GM10248 (cell line): ENCODE results near the gene TRIM47.

Experiments used
- CTCF ChIA-PET: fragments of 300-600 bp; sonication (Branson Sonifier 250); formaldehyde crosslinking; extraction: SDS; loops from one replicate; lab custom pipeline; 2021; ENCODE audit warnings: antibody characterized with exemption; lab: Yijun Ruan, JAX
- POLR2A ChIA-PET: fragments of 350-650 bp; sonication (Branson Sonifier 250); formaldehyde crosslinking; extraction: SDS; loops from one replicate; lab custom pipeline; 2020; ENCODE audit warnings: antibody characterized with exemption; lab: Yijun Ruan, JAX
- DNase-seq: peaks from one replicate; pipeline ENCODE4 v3.0.0; 2012; ENCODE audit errors: extremely low spot score
- TF ChIP-seq, protein P1 (sequence below): IDR thresholded peaks from 2 replicates; pipeline ENCODE4 v1.5.1; 2012; ENCODE audit warnings: mild to moderate bottlenecking, low read depth; ENCODE audit errors: extremely low read depth, missing control alignments, control extremely low read depth

The TRIM47 gene

DNA sequence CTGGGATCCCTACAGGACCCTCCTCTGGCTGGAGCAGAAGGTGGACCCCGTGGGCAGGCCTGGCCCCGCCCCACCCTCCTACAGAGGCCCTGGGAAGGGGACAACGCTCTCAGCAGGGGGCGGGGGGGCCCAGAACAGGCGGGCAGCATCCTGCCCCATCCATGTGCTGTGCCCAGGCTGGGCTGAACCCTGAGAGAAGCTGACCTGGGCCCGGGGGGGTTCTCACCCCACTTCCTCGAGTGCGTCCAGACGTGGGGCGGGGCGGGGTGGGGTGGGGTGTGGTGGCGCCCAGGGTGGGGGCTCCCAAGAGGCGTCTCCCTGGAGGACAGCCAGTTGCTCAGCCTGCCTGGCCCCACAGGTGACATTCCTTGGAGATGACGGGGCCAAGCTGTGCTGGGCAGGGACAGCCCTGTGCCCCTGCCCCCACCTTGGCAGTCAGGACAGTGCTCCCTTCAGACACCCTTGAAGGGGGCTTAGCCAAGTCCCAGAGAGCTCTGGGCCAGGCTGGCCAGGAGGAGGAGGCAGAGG is 33.8 kb downstream of the TRIM47 start:
- POLR2A ChIA-PET = interaction anchor here (1.0 to 2.5 kb wide), 5 partner anchors 10 to 68 kb away, joined by 3 to 18 read pairs (median 8); partner anchors contain the start of gene WBP2
- TF ChIP-seq, protein P1, sequence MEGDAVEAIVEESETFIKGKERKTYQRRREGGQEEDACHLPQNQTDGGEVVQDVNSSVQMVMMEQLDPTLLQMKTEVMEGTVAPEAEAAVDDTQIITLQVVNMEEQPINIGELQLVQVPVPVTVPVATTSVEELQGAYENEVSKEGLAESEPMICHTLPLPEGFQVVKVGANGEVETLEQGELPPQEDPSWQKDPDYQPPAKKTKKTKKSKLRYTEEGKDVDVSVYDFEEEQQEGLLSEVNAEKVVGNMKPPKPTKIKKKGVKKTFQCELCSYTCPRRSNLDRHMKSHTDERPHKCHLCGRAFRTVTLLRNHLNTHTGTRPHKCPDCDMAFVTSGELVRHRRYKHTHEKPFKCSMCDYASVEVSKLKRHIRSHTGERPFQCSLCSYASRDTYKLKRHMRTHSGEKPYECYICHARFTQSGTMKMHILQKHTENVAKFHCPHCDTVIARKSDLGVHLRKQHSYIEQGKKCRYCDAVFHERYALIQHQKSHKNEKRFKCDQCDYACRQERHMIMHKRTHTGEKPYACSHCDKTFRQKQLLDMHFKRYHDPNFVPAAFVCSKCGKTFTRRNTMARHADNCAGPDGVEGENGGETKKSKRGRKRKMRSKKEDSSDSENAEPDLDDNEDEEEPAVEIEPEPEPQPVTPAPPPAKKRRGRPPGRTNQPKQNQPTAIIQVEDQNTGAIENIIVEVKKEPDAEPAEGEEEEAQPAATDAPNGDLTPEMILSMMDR = no peak
- CTCF ChIA-PET = interaction anchor here (0.6 to 10.8 kb wide), 16 partner anchors 8 to 170 kb away, joined by 3 to 135 read pairs (median 4); partner anchors contain the start of genes GALK1, MRPL38 and WBP2

GRCh38 chr17:75843577-75844529 is 34.5 kb downstream of the TRIM47 start, which contains the start of gene UNC13D:
UNC13D (minus strand) TSS chr17:75844404; CDS start chr17:75844337, 67 bp downstream.
- TF ChIP-seq, protein P1 = no peak
- POLR2A ChIA-PET = interaction anchor here (0.5 to 2.5 kb wide), 6 partner anchors 9 to 95 kb away, joined by 3 to 18 read pairs (median 6); partner anchors contain the start of gene WBP2
- CTCF ChIA-PET = interaction anchor here (0.6 to 10.8 kb wide), 16 partner anchors 9 to 211 kb away, joined by 3 to 135 read pairs (median 4); partner anchors contain the start of genes GALK1, SMIM5 and WBP2
- DNase-seq = peak; percentile 74

More for the DNA sequence above, 33.8 kb downstream of the TRIM47 start:
- no peak for DNase-seq

DNA sequence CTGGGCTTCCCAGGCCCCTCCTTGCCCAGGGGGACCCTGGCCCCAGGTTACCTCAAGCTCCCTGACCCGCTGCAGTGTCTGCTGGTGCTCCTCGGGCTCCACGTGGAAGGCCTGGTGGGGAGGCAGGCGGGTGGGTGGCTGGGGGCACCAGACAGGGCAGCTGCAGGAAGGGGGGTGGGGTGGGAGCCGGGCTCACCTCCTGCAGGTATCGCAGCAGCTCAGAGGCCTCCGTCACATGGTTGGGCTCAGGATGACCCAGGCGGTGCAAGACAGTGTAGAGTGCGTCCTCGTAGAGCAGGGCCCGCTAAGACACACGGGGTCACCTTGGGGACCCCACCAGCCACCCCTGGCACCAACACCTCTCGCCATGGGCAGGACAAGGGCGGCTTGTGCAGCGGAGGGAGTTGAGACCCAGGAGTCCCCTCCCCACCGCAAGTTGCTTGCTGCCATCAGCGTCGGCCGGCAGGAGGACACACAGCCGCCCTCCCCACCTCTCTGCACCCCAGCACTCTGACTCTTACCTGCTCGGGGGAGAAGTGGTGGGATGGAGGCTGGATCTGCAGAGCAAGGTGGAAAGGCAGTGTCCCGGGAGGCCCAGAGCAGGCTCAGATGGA is 35.3 kb downstream of the TRIM47 start:
- TF ChIP-seq, protein P1 = no peak
- ChIA-PET POLR2A (interaction anchor here (0.5 to 2.0 kb wide), 2 partner anchors 63 to 96 kb away, joined by 3 to 8 read pairs; a partner anchor contains a TSS), CTCF (interaction anchor here (0.8 to 10.8 kb wide), 6 partner anchors 8 to 210 kb away, joined by 3 to 135 read pairs (median 3); partner anchors contain the start of genes GALK1 and SMIM5)
- DNase-seq = no peak

DNA sequence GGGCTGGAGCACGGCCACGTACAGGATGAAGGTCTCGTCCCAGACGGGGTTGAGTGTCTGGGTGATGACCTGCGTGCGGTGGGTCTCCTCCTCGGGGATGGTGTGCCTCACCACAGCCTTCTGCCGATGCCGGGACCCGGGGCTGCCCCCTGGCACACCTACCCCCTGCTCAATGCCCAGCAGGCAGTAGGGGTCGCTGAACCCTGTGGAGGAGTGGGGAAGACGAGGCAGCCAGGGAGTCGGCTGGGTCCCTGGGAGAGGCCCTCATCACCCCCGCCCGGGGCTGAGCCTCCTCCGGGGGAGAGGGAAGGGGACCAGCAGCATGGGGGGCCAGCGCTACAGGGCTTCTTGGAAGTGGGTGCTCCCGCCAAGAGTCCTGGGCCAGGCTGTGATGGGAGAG is 36.0 kb downstream of the TRIM47 start:
- TF ChIP-seq, protein P1 = no peak
- POLR2A ChIA-PET = interaction anchor here (2.0 kb wide), 1 partner anchor 63 kb away, joined by 8 read pairs; a partner anchor contains a TSS
- no peak for DNase-seq
- CTCF ChIA-PET = interaction anchor here (10.8 kb wide), 1 partner anchor 14 kb away, joined by 135 read pairs; no protein-coding TSS in a partner anchor

GRCh38 chr17:75840799-75841164 is 37.6 kb downstream of the TRIM47 start:
- ChIA-PET CTCF (interaction anchor here (0.8 to 3.4 kb wide), 5 partner anchors 8 to 76 kb away, joined by 3 to 18 read pairs (median 4); partner anchors contain the start of gene GALK1), POLR2A (interaction anchor here (0.6 to 0.7 kb wide), 4 partner anchors 14 to 369 kb away, joined by 3 to 13 read pairs (median 4); partner anchors contain the start of gene WBP2)
- DNase-seq = no peak
- TF ChIP-seq, protein P1 = no peak
